IPS-11a (cell line): ENCODE measurements around the gene LPAR4.
A peak's percentile ranks its signal among the peaks of the same experiment; 100 is the strongest.
"Not testable (repeated sequence)": the region's sequence is repeated elsewhere in the genome, so short reads cannot be mapped to it uniquely, and the experiment has no call there.

Experiments used
- H3K4me3 ChIP-seq: one replicate; pipeline ENCODE4 v1.5.1; 2013; ENCODE audit warnings: low read depth, low read length, control low read depth

LPAR4 gene, protein sequence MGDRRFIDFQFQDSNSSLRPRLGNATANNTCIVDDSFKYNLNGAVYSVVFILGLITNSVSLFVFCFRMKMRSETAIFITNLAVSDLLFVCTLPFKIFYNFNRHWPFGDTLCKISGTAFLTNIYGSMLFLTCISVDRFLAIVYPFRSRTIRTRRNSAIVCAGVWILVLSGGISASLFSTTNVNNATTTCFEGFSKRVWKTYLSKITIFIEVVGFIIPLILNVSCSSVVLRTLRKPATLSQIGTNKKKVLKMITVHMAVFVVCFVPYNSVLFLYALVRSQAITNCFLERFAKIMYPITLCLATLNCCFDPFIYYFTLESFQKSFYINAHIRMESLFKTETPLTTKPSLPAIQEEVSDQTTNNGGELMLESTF

GRCh38 chrX:78747489-78747888 is at the start of gene LPAR4:
Gene LPAR4 (plus strand): TSS chrX:78747720. CDS start chrX:78754870, 7,150 bp downstream.
- H3K4me3 ChIP-seq = peak within 1 kb of the TSS; percentile 20

DNA sequence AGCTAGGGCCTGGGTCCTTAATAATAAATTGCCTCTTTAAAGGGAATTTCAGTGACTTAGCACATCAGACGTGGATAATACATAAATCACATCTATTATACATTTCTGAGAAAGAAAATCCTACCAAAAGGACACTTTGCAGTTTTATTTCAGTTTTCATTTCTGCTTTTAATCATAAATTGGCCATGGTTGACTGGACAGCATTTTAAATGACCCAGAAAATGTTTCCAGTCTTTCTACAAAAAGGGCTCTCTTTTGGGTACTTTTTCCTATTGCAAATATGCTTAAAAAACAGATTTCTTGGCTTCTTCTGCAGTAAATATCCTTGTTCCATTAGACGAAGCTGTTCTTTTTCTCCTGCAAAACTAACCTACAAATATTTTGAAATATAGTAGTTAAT is 41.4 kb upstream of the LPAR4 start:
- no peak overlapping the region for H3K4me3 ChIP-seq

GRCh38 chrX:78708262-78708661 is 39.3 kb upstream of the LPAR4 start:
- no peak overlapping the region for H3K4me3 ChIP-seq

- no peak overlapping the region for H3K4me3 ChIP-seq
Observed at GRCh38 chrX:78708816-78709215, 38.7 kb upstream of the LPAR4 start.

- no peak overlapping the region for H3K4me3 ChIP-seq
Observed at GRCh38 chrX:78710171-78710570, 37.3 kb upstream of the LPAR4 start.

DNA sequence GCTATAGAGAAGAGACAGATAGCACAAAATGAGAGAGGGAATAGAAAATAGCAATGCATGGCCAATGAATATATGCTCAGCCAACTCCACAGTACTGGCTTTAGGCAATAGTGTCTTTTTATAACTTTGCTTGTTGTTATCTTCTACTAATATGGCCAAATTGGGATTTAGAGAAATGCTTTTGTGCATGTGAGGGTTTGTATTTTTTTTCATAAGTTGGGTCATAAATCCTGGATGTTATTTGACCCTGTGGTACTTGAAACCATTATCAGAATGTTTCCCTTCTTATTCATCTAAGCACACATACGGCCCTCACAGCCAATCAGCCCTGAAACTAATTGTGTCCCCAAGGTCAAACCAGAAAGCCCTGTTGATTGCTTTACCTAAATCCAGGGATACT is 35.2 kb upstream of the LPAR4 start:
- no peak overlapping the region for H3K4me3 ChIP-seq

DNA sequence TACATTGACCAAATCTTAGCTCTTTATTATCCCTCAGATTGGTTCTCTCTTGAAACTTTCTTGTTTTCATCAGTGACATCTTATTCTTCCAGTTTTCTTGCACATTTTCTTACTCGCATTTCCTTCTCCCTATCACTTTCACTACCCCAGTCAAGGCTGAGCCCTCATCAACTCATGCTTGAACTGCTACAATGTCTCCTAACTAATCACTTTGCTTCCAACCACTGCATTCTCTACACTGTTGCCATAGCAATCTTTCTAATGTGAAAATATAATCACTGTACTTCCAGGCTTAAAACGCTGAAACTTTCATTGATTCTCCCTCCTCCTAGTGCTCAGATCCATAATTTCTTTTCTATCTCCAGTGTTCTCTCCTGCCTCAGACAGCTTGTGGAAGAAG is 22.2 kb upstream of the LPAR4 start:
- H3K4me3 ChIP-seq = no peak overlapping the region

DNA sequence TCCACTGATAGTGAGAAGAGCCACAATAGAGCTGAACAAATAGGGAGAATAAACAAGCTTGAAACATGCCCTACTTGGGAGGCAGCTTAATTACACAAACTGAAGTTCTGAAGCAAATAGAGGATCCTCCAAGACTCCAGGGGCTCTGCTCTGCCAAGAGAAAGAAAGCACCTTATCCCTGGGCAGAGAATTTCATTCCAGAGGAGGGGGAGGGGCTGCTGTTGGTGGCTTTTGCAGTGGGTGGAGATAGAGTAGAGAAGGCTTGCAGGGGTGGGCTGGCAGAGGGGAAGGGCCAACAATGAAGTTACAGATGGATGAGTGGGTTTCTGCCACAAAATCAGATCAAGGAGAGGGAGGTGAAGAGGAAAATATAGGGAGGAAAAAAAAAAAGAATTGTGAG is 1.0 kb upstream of the LPAR4 start:
- no peak overlapping the region for H3K4me3 ChIP-seq

- peak overlapping the region; percentile 20 for H3K4me3 ChIP-seq
Observed at GRCh38 chrX:78747971-78748370, 451 bp downstream of the LPAR4 start.

GRCh38 chrX:78748846-78749245 is 1.3 kb downstream of the LPAR4 start:
- no peak overlapping the region for H3K4me3 ChIP-seq

DNA sequence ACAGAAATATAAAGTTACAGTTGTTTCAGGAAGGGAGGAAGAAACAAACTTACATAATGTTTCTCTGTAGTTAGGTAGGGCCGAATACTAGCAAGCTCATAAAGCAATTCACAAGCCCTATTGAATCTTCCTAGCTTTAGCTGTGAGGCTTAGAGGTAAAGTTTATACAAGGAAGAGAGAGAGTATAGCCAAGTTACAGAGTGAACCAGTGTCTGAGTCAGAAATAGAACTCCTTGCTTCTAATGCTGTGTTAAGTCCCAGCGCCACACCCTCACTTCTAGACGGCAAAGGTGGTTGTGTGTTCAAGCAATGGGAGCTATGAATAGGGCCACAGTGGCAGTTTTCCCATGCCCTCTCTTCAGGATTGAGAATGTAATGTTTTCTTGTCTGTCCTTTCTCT is 6.1 kb downstream of the LPAR4 start:
- H3K4me3 ChIP-seq = no peak overlapping the region

DNA sequence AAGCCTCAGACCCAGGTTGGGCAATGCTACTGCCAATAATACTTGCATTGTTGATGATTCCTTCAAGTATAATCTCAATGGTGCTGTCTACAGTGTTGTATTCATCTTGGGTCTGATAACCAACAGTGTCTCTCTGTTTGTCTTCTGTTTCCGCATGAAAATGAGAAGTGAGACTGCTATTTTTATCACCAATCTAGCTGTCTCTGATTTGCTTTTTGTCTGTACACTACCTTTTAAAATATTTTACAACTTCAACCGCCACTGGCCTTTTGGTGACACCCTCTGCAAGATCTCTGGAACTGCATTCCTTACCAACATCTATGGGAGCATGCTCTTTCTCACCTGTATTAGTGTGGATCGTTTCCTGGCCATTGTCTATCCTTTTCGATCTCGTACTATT is 7.4 kb downstream of the LPAR4 start:
- no peak overlapping the region for H3K4me3 ChIP-seq

- no peak overlapping the region for H3K4me3 ChIP-seq
Observed at GRCh38 chrX:78759081-78759480, 11.6 kb downstream of the LPAR4 start.

- H3K4me3 ChIP-seq = no peak overlapping the region
Observed at GRCh38 chrX:78769101-78769755, 21.7 kb downstream of the LPAR4 start.

- no peak overlapping the region for H3K4me3 ChIP-seq
Observed at GRCh38 chrX:78769946-78770345, 22.4 kb downstream of the LPAR4 start.

- no peak overlapping the region for H3K4me3 ChIP-seq
Observed at GRCh38 chrX:78796916-78797315, 49.4 kb downstream of the LPAR4 start.

- H3K4me3 ChIP-seq = no peak overlapping the region
Observed at GRCh38 chrX:78800114-78800513, 52.6 kb downstream of the LPAR4 start.

- H3K4me3 ChIP-seq = no peak overlapping the region
Observed at GRCh38 chrX:78800694-78801093, 53.2 kb downstream of the LPAR4 start.

DNA sequence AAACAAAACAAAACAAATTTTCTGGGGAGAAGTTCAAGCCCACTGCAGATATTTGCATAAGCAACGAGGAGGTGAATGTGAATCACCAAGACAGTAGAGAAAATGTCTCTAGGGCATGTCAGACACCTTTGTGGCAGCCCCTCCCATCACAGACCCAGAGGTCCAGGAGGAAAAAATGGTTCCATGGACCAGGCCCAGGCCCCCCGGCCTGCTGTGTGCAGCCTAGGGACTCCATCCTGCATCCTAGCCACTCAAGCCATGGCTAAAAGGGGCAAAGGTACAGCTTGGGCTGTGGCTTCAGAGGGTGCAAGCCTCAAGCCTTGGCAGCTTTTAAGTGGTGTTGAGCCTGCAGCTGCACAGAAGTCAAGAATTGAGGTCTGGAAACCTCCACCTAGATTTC is 54.0 kb downstream of the LPAR4 start:
- no peak overlapping the region for H3K4me3 ChIP-seq

GRCh38 chrX:78802526-78802925 is 55.0 kb downstream of the LPAR4 start:
- H3K4me3 ChIP-seq = not testable (repeated sequence)
